Esophagus (tissue), 2 donors: ENCODE results near the gene RPL26. TPM values are rescaled to one million over a fixed set of nuclear protein-coding genes. Genes with fewer than 3 reads are reported as not detected.
"Not testable (repeated sequence)": the region's sequence is repeated elsewhere in the genome, so short reads cannot be mapped to it uniquely, and the experiment has no call there.

ENCODE experiments used
- H3K27ac ChIP-seq, 2 donors: one replicate each; pipeline ENCODE4 v1.5.1; 2013; ENCODE audit warnings: low read depth in 2 of 2, mild to moderate bottlenecking in 2 of 2, inconsistent platforms in 1 of 2, low read length in 1 of 2, moderate library complexity in 1 of 2
- H3K27me3 ChIP-seq, 2 donors: one replicate each; pipeline ENCODE4 v1.6.1; 2013; ENCODE audit warnings: low read length in 2 of 2, control low read depth in 1 of 2, mild to moderate bottlenecking in 1 of 2; ENCODE audit not compliant: insufficient read depth in 2 of 2, control insufficient read depth in 1 of 2
- H3K36me3 ChIP-seq, 2 donors: one replicate each; pipeline ENCODE4 v1.6.1; 2013; ENCODE audit warnings: low read length in 1 of 2; ENCODE audit not compliant: control insufficient read depth in 2 of 2, insufficient read depth in 2 of 2
- H3K4me1 ChIP-seq, 2 donors: one replicate each; pipeline ENCODE4 v1.6.1; 2013; ENCODE audit warnings: low read length in 1 of 2; ENCODE audit not compliant: control insufficient read depth in 2 of 2, insufficient read depth in 2 of 2
- H3K4me3 ChIP-seq, 2 donors: one replicate each; pipeline ENCODE4 v1.5.1; 2013; ENCODE audit warnings: low read length in 2 of 2, mild to moderate bottlenecking in 2 of 2, low read depth in 1 of 2, moderate library complexity in 1 of 2
- H3K9me3 ChIP-seq, 2 donors: one replicate each; pipeline ENCODE4 v1.6.1; 2013; ENCODE audit warnings: mild to moderate bottlenecking in 2 of 2, low read depth in 1 of 2, low read length in 1 of 2, moderate library complexity in 1 of 2; ENCODE audit not compliant: control insufficient read depth in 2 of 2, insufficient read depth in 1 of 2
- WGBS, 2 donors: extraction: QIAGEN DNeasy Blood & Tissue Kit; methylation state at CpG; one replicate each; pipeline ENCODE4 v1.1.7; 2013; 5-methylcytosine and 5-hydroxymethylcytosine counted together
- polyA plus RNA-seq, 2 donors: library from polyadenylated mRNA; stranded (reverse); fragments of 200-250 nt; gene quantifications; one replicate each; pipeline ENCODE4 v1.2.3, GENCODE V29; 2013
- donor health status: healthy with polysubstance abuse.
- donor health status: Bipolar disorder and iron deficiency.

The RPL26 gene
- polyA plus RNA-seq, 2 donors = 2,120 to 4,250 TPM

- WGBS, 2 donors = 75% methylated on average over 6 of the region's 6 CpGs
- Histone ChIP-seq H3K27me3 (no peaks in the 10 kb centered on the region), H3K27ac (peak overlapping the region in 1 of 2 donors; percentile 46), H3K9me3 (no peaks in the 10 kb centered on the region), H3K36me3 (no peaks in the 10 kb centered on the region), H3K4me3 (no peak overlapping the region), H3K4me1 (peaks cover 0 to 3% of the 10 kb centered on the region in 2 donors)
Observed at GRCh38 chr17:8386841-8387240, 3.8 kb upstream of the RPL26 start.

DNA sequence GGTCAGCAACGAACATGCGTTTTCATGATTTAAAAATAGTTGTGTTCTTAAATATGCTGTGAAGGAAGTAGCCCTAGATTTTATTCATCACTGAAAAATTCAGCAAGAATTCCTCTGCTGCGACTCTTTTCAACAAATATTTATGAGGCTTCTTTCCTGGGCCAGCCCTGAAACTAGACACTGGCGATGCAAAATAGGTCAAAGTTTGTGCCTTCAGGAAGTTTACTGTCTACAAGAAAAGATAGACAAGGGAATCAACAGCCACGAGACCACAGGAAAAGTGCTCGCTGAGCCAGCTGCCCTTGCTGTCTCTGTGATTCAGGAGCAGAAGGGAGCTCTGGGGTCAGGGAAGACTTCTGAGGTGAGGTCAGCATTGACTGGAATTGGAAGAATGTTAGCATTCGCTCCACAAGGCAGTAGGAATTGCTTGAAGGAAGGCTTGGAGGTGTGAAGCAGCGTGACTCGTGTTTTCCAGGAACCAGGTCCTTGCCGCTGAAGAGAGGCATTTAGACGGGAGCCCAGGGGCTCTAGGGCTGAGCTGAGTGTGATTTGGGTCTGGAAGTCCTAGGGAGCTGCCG, 1.9 kb upstream of the RPL26 start:
- Histone ChIP-seq H3K4me3 (peak overlapping the region; percentile 13 to 81), H3K4me1 (no peaks in the 10 kb centered on the region), H3K27ac (peak overlapping the region; percentile 52 to 98), H3K36me3 (peaks cover 3 to 4% of the 10 kb centered on the region in 2 donors), H3K27me3 (no peaks in the 10 kb centered on the region), H3K9me3 (no peaks in the 10 kb centered on the region)
- WGBS, 2 donors = 77 to 81% methylated on average over 12 of the region's 12 CpGs

GRCh38 chr17:8382880-8383142, 182 bp downstream of the RPL26 start:
- peak overlapping the region; percentile 53 to 98 for H3K27ac ChIP-seq
- no peaks in the 10 kb centered on the region for H3K27me3 ChIP-seq
- 1 to 2% methylated on average over 15 of the region's 15 CpGs for WGBS, 2 donors
- peaks cover 6 to 8% of the 10 kb centered on the region in 2 donors for H3K36me3 ChIP-seq
- no peaks in the 10 kb centered on the region for H3K9me3 ChIP-seq
- H3K4me3 ChIP-seq = peak overlapping the region; percentile 70 to 93
- H3K4me1 ChIP-seq = no peaks in the 10 kb centered on the region

DNA sequence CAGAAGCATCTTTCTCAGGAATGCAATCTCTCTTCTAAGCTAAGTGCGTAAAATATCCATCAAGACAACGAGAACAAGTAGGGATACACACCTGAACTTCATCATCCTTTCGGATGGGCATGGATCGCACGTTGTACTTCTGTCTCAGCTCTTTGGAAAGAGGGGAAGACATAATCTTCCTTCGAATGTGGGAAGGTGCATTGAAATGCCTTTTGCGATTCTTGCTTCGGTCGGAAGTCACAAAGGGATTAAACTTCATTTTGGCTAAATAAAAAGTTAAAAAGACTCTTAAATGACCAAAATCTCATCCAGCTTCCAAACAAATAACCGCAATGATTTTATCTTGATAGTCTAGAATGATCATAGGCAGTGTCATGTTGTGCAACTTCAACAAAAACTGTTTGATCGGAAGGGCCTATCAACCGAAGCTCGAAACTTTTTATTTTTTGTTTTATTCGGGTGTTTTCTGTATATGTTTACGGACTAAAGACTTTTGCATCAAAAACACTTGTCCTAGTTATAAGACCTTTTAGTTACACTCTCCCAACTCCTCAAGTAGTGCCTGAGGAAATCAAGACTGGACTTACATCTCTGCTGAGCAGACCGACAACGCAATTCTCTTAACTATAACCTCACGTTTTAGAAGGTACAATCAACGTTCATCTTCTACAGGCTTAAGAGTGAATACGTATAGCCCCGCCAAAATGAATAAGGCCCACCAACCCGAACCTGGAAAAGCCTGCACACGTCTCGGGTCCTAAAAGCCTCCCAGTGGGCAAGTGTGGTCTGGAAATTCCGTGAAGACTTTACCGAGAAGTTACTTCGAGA, 727 bp downstream of the RPL26 start:
- Histone ChIP-seq H3K9me3 (no peaks in the 10 kb centered on the region), H3K36me3 (peaks cover 6 to 8% of the 10 kb centered on the region in 2 donors), H3K4me1 (no peaks in the 10 kb centered on the region), H3K27ac (peak overlapping the region; percentile 53 to 98), H3K27me3 (no peaks in the 10 kb centered on the region), H3K4me3 (peak overlapping the region; percentile 70 to 93)
- 11 to 13% methylated on average over 27 of the region's 27 CpGs for WGBS, 2 donors

GRCh38 chr17:8380049-8380448, 2.9 kb downstream of the RPL26 start:
- Histone ChIP-seq H3K27ac (no peak overlapping the region), H3K27me3 (no peaks in the 10 kb centered on the region), H3K36me3 (peaks cover 6 to 8% of the 10 kb centered on the region in 2 donors), H3K9me3 (no peaks in the 10 kb centered on the region), H3K4me3 (no peak overlapping the region), H3K4me1 (no peaks in the 10 kb centered on the region)
- WGBS, 2 donors = 46 to 47% methylated on average over 3 of the region's 3 CpGs

DNA sequence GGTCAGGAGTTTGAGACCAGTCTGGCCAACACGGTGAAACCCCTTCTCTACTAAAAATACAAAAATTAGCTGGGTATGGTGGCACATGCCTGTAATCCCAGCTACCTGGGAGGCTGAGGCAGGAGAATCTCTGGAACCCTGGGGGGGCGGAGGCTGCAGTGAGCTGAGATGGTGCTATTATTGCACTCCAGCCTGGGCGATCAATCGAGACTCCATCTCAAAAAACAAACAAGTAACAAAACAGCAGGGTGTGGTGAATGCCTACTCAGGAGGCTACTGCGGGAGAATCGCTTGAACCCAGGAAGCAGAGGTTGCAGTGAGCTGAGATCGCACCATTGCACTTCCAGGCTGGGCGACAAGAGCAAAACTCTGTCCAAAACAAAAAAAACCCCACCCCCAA, 4.9 kb downstream of the RPL26 start:
- H3K4me3 ChIP-seq, H3K27me3 ChIP-seq, H3K4me1 ChIP-seq, H3K36me3 ChIP-seq, H3K27ac ChIP-seq, H3K9me3 ChIP-seq: not testable (repeated sequence)
- WGBS, 2 donors = 78 to 79% methylated on average over 8 of the region's 8 CpGs

DNA sequence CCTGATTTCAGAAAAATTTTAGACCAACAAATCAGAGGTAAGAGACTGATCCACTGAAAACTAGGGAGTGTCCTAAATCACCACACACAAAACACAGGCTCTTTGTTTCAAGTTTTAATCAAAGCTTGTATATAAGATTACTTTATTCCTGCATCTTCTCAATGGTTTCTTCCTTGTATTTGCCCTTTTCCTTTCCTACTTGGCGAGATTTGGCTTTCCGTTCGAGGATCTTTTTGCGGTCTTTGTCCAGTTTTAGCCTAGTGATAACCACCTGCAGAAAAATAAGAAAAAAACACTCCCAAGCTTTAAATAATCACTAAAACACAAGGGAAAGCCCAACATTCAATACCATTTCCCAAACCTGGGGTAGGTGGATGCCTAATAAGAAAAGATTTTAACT, 5.6 kb downstream of the RPL26 start:
- no peaks in the 10 kb centered on the region for H3K4me1 ChIP-seq
- H3K27ac ChIP-seq = no peak overlapping the region
- no peaks in the 10 kb centered on the region for H3K27me3 ChIP-seq
- WGBS, 2 donors = 84 to 87% methylated on average over 4 of the region's 4 CpGs
- H3K9me3 ChIP-seq = no peaks in the 10 kb centered on the region
- H3K36me3 ChIP-seq = peaks cover 6 to 8% of the 10 kb centered on the region in 2 donors
- no peak overlapping the region for H3K4me3 ChIP-seq

DNA sequence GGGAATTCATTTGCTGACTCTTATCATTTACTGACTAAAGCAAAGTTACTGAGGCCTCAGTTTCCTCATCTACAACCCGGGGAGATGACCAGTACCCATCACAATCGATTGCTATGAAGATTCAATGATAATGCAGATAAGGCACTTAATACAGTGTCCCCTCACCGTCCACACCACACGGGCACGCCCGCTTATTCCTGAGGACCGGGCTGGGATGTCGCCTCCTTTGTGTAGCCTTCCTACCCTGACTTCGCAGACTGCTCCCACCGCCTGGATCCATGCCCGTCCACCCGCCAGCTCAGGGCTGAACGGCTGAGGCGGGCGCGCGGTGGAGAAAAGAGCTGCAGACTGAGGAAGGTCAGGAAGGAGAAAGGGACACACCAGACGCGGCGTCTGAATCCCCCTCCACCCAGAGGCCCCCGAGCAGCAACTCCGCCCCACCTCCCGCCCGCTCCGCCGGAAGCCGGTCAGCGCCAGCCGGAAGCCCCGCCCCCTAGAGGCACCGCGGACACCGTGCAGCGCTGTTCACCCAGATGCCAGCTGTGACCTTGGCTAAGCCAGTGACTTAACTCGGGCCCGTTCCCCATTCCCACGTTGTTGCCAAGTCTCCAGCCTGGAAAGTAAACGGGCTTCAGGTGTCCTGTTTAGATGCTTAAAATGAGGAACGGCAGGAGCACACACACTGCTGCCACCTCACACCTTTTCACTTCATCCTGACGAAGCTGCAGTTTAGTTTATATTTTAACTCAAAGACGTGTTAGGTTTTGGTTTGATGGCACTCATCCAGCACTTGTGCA, 6.5 kb downstream of the RPL26 start, which contains the start of gene KRABD2:
TSS of gene KRABD2 (minus strand) at position 434 of the 797 bp plus-strand sequence.
- peak within 1 kb of the TSS; percentile 64 to 73 for H3K4me3 ChIP-seq
- H3K27me3 ChIP-seq = no peaks in the 10 kb centered on the region
- no peaks in the 10 kb centered on the region for H3K9me3 ChIP-seq
- WGBS, 2 donors = 1% methylated on average over 32 to 41 of the region's 41 CpGs
- H3K36me3 ChIP-seq = peaks cover 7 to 8% of the 10 kb centered on the region in 2 donors
- H3K4me1 ChIP-seq = no peaks in the 10 kb centered on the region
- peak within 1 kb of the TSS; percentile 83 to 95 for H3K27ac ChIP-seq

DNA sequence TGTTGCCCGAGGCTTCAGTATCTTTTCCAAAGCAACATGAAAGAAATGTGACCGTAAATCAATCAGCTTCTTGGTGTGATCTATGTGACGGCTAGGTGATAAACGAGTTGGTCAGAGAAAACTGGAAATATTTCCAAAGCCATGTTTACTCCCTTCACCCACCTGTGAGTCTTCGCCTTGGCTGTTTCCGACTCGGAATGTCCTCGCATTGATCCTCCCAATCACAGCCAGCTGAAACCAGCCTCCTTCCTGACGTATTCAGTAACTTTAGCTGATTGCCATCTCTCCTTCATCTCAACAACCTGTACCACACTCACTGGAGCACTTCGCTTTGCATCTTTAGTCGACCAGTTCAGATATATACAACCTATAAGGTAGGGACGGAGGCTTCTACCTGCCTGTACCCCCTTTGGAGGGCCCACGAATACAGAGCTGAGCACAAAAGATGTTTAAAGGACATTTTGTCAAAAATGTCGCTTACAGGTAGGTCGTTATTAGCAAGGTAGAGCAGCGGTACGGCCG, 7.2 kb downstream of the RPL26 start:
- 13 to 15% methylated on average over 18 of the region's 18 CpGs for WGBS, 2 donors

More for the DNA sequence above, 7.2 kb downstream of the RPL26 start:
- H3K9me3 ChIP-seq = no peaks in the 10 kb centered on the region
- peaks cover 4 to 8% of the 10 kb centered on the region in 2 donors for H3K36me3 ChIP-seq
- peak overlapping the region; percentile 64 to 73 for H3K4me3 ChIP-seq
- no peaks in the 10 kb centered on the region for H3K27me3 ChIP-seq
- no peaks in the 10 kb centered on the region for H3K4me1 ChIP-seq
- H3K27ac ChIP-seq = peak overlapping the region; percentile 83 to 95
